ENCODE measurements around the gene GIMAP8. TPM values are rescaled to one million over a fixed set of nuclear protein-coding genes. Genes with fewer than 3 reads are reported as not detected.
"Not testable (repeated sequence)": the region's sequence is repeated elsewhere in the genome, so short reads cannot be mapped to it uniquely, and the experiment has no call there.

Gene GIMAP8
- total and polyA plus RNA-seq, 2 donors: 14.3 to 15.2 TPM

DNA sequence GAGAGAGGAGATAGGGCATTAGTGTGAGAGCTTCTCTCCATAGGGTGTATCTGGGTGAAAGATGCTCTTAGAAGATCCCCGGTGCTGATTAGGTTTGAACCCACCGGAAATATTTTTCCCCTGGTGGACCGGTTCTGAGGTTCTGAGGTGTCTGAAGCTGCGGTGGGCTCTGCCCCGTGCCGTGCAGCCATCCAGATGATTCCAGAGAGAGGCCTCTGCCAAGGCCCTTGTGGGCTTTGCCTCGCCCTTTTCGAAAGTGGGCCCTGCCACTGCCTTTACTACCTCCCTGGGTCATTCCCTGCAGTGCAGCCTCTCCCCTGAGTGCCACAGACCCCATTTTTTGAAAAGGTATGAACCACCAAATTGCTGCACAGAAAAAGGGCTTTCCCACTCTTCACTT lies 2.8 kb downstream of the GIMAP8 start:
- Histone ChIP-seq H3K4me1 (ENCODE audit: insufficient read depth) (no peaks in the 10 kb centered on the region), H3K27ac (ENCODE audit: low read depth) (no peak overlapping the region), H3K36me3 (ENCODE audit: insufficient read depth) (no peaks in the 10 kb centered on the region), H3K4me3 (ENCODE audit: low read depth, low read length) (peak overlapping the region; percentile 23)
- no peak for DNase-seq (ENCODE audit: extremely low spot score)
- WGBS: 85% methylated on average over 8 of the region's 8 CpGs

DNA sequence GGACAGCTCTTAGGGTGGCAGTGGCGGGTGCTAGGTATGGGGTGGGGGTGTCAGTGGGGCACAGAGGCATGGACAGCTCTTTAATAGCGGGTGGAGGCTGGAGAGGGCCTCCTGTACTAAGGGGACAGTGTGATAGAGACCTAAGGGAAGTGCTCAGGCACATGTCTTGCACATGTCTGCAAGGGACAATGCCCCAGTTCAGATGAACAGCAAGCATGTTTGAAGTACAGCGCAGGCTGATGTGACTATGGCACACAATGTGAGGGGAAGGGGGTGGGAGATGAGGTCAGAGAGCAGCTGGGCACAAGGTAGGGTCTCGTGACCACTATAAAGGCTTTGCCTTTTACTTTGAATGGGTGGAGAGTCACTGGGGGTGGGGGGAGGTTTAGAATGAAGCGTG lies 3.5 kb downstream of the GIMAP8 start:
- H3K4me3 ChIP-seq (ENCODE audit: low read depth, low read length): no peak overlapping the region
- 88% methylated on average over 5 of the region's 5 CpGs for WGBS
- H3K36me3 ChIP-seq (ENCODE audit: insufficient read depth): no peaks in the 10 kb centered on the region
- DNase-seq (ENCODE audit: extremely low spot score): no peak
- no peak overlapping the region for H3K27ac ChIP-seq (ENCODE audit: low read depth)
- H3K4me1 ChIP-seq (ENCODE audit: insufficient read depth): no peaks in the 10 kb centered on the region

DNA sequence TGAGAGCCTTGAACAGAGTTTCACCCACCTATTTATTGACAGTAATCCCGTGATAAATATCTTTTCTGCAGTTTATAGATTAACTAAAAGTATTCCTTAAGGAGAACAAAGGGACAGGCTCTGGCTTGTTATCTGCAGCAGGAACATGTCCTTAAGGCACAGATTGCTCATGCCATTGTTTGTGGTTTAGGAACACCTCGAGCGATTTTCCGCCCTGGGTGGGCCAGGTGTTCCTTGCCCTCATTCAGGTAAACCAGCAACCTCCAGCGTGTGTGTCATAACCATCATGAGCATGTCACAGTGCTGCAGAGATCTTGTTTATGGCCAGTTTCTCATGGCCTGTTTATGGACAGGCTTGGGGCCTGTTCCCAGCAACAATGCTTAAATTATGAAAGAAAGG lies 6.6 kb downstream of the GIMAP8 start:
- H3K36me3 ChIP-seq (ENCODE audit: insufficient read depth); H3K4me3 ChIP-seq (ENCODE audit: low read depth, low read length); H3K4me1 ChIP-seq (ENCODE audit: insufficient read depth); DNase-seq (ENCODE audit: extremely low spot score); H3K27ac ChIP-seq (ENCODE audit: low read depth): not testable (repeated sequence)
- 85% methylated on average over 5 of the region's 5 CpGs for WGBS

DNA sequence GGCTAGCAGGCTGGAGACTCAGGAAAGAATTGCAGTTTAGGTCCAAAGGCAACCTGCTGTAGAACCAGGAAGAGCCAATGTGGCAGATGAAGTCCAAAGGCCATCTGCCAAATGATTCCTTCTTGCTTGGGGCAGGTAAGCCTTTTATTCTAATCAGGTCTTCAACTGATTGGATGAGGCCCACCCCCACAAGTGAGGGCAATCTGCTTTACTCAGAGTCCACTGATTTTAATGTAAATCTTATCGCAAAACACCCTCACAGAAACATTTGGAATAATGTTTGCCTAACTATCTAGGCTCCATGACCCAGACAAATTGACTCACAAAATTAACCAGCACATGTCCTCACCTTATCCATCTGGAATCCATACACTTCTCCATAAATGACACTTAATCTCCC lies 7.8 kb downstream of the GIMAP8 start:
- Histone ChIP-seq H3K4me1 (ENCODE audit: insufficient read depth) (no peaks in the 10 kb centered on the region), H3K4me3 (ENCODE audit: low read depth, low read length) (no peak overlapping the region), H3K27ac (ENCODE audit: low read depth) (no peak overlapping the region), H3K36me3 (ENCODE audit: insufficient read depth) (no peaks in the 10 kb centered on the region)
- no peak for DNase-seq (ENCODE audit: extremely low spot score)
- WGBS: 77% methylated on average over 1 of the region's 1 CpG

DNA sequence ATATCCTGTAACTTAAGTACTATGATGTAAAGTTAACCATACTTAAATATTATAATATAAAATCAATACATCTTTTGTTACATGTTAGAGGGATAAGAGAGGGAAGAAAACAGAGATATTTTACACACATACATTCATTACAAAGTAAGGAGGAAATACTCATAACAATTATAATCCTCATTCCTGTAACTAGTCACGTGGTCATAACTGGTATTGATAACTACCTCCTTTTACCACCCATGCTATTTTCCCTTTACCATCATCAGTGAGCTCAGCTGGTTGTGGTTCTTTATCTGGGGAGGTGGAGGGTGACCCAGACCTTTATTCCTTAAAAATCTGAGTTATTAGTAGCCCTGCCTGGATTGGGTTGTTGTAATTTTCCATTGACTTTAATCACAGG lies 8.3 kb downstream of the GIMAP8 start:
- no peak for DNase-seq (ENCODE audit: extremely low spot score)
- WGBS: 70% methylated on average over 1 of the region's 1 CpG
- H3K27ac ChIP-seq (ENCODE audit: low read depth): no peak overlapping the region

DNA sequence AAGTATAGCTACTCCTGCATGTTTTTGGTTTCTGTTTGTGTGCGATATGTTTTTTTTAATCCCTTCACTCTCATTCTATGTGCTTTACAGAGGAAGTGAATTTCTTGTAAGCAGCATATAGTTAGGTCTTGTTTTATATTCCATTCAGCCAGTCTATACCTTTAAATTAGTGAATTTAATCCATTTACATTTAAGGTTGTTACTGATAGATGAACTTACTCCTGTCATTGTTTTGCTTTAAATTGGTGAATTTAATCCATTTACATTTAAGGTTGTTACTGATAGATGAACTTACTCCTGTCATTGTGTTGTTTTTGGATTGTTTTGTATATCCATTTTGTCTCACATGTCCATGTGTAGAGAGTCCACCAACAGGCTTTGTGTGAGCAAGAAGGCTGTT lies 11.1 kb downstream of the GIMAP8 start:
- no peak for DNase-seq (ENCODE audit: extremely low spot score)
- Histone ChIP-seq H3K27ac (ENCODE audit: low read depth) (no peak overlapping the region), H3K4me1 (ENCODE audit: insufficient read depth) (no peaks in the 10 kb centered on the region), H3K36me3 (ENCODE audit: insufficient read depth) (no peaks in the 10 kb centered on the region), H3K4me3 (ENCODE audit: low read depth, low read length) (no peak overlapping the region)
- 91% methylated on average over 1 of the region's 1 CpG for WGBS

More for the DNA sequence above, 8.3 kb downstream of the GIMAP8 start:
- Histone ChIP-seq H3K36me3 (ENCODE audit: insufficient read depth) (no peaks in the 10 kb centered on the region), H3K4me1 (ENCODE audit: insufficient read depth) (no peaks in the 10 kb centered on the region), H3K4me3 (ENCODE audit: low read depth, low read length) (no peak overlapping the region)

DNA sequence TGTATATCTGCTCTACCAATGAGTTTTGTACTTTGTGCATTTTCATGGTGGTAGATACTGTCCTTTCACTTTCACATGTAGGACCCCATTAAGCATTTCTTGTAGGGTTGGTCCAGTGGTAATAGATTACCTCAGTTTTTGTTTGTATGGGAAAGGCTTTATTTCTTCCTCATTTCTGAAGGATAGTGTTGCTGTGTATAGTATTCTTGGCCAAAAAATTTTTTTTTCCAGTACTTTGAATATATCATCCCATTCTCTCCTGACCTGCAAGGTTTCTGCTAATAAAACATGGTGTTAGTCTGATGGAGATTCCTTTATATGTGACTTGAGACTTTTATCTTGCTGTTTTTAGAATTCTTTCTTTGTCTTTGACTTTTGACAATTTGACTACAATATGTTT lies 12.0 kb downstream of the GIMAP8 start:
- no peaks in the 10 kb centered on the region for H3K4me1 ChIP-seq (ENCODE audit: insufficient read depth)
- no peaks in the 10 kb centered on the region for H3K36me3 ChIP-seq (ENCODE audit: insufficient read depth)
- no peak for DNase-seq (ENCODE audit: extremely low spot score)
- no peak overlapping the region for H3K27ac ChIP-seq (ENCODE audit: low read depth)
- H3K4me3 ChIP-seq (ENCODE audit: low read depth, low read length): no peak overlapping the region

DNA sequence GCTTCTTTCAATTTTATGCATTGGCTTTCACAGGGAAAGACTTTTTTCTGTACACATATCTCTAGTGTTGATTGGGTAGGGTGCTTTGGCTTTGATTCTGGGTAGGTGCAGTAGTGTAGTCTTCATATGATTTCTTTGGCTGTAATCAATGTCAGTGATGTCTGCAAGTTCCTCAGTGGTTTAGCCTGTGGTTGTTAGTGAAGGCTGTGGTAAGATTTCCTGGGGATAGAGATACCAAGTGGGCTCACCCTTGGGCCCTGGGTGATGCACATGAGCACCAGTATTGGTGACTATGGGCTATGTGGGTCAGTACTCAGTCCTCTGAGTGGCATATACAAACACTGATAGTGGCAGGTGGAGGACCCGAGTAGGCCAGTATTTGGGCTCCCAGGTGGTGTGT lies 13.0 kb downstream of the GIMAP8 start:
- no peak overlapping the region for H3K4me3 ChIP-seq (ENCODE audit: low read depth, low read length)
- H3K27ac ChIP-seq (ENCODE audit: low read depth): no peak overlapping the region
- 90% methylated on average over 1 of the region's 1 CpG for WGBS
- H3K4me1 ChIP-seq (ENCODE audit: insufficient read depth): no peaks in the 10 kb centered on the region
- DNase-seq (ENCODE audit: extremely low spot score): no peak
- no peaks in the 10 kb centered on the region for H3K36me3 ChIP-seq (ENCODE audit: insufficient read depth)

DNA sequence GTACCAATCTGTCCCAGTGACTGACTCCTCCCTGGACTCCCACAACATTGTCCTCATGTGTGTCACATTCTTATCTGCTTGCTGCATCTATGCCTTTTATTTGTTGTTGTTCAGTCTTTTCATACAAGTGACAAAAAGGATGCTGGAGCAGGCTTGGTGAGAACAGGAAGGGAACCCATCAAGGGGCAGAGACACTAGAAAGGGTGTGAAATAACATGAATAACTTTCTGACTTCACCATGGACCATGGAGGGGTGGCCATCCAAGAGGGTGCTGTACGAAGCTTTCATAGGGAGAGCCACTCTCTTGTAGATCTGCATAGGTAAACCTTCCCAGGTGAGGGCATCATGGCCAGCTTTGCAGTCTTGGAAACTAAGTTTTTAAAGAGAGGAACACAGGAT lies 14.5 kb downstream of the GIMAP8 start:
- Histone ChIP-seq H3K36me3 (ENCODE audit: insufficient read depth) (no peaks in the 10 kb centered on the region), H3K27ac (ENCODE audit: low read depth) (no peak overlapping the region), H3K4me3 (ENCODE audit: low read depth, low read length) (no peak overlapping the region), H3K4me1 (ENCODE audit: insufficient read depth) (no peaks in the 10 kb centered on the region)
- no peak for DNase-seq (ENCODE audit: extremely low spot score)
- WGBS: 85% methylated on average over 1 of the region's 1 CpG

DNA sequence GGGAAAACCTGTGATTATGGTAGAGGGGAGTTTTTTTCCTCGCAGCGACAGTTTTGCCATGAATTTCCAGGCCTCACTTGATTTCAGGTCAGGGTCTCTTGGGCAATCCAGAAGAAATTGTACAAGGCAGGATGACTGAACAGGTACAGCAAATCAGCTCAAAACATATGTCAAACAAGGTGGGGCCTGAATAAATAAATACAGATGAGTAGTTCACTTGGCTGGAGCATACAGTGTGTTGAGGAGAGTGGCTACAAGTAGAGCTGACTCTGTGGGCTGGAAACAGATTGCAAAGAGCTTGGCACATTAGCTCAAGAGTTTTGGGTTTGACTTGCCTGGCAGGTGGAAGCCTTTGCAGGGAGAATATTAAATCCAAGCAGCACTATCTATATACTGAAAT lies 15.0 kb downstream of the GIMAP8 start:
- 99% methylated on average over 2 of the region's 2 CpGs for WGBS
- Histone ChIP-seq H3K36me3 (ENCODE audit: insufficient read depth) (no peaks in the 10 kb centered on the region), H3K27ac (ENCODE audit: low read depth) (no peak overlapping the region), H3K4me1 (ENCODE audit: insufficient read depth) (no peaks in the 10 kb centered on the region), H3K4me3 (ENCODE audit: low read depth, low read length) (no peak overlapping the region)
- no peak for DNase-seq (ENCODE audit: extremely low spot score)

DNA sequence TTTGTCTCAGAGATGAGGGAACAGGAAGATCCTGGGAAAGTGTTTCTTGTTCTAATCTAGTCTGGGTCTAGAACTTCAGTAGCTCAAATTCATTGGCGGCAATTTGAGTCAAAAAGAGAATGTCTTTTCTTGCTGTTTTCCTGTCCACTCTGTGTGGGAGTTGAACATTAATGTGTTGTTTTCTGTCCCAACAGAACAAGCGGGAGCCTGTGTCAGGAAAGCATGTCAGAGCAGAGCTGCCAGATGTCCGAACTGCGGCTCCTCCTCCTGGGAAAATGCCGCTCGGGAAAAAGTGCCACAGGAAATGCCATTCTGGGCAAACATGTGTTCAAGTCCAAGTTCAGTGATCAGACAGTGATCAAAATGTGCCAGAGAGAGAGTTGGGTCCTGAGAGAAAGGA lies 16.0 kb downstream of the GIMAP8 start:
- H3K36me3 ChIP-seq (ENCODE audit: insufficient read depth): no peaks in the 10 kb centered on the region
- H3K4me1 ChIP-seq (ENCODE audit: insufficient read depth): no peaks in the 10 kb centered on the region
- DNase-seq (ENCODE audit: extremely low spot score): no peak
- WGBS: 62% methylated on average over 6 of the region's 6 CpGs
- no peak overlapping the region for H3K27ac ChIP-seq (ENCODE audit: low read depth)
- H3K4me3 ChIP-seq (ENCODE audit: low read depth, low read length): no peak overlapping the region

DNA sequence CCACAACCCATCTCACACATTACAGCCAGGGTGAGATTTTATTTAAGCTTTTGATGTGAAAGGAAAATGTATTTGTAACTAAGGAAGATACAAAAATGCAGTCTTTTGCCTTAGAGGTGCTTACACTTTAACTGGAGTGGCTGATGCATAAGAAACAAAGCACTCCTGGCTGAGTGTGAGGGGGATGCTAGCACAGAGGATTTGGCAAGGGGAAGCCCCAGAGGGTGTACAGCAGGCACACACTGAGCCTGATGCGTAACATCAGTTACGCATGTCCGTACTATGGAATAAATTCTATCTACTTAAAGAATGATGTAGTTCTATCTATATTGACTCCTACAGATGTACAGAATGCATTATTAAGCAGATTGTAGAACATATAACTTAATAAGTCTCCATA lies 17.8 kb downstream of the GIMAP8 start:
- WGBS: 92% methylated on average over 3 of the region's 3 CpGs
- Histone ChIP-seq H3K4me3 (ENCODE audit: low read depth, low read length) (no peak overlapping the region), H3K36me3 (ENCODE audit: insufficient read depth) (no peaks in the 10 kb centered on the region), H3K4me1 (ENCODE audit: insufficient read depth) (no peaks in the 10 kb centered on the region), H3K27ac (ENCODE audit: low read depth) (no peak overlapping the region)
- no peak for DNase-seq (ENCODE audit: extremely low spot score)

DNA sequence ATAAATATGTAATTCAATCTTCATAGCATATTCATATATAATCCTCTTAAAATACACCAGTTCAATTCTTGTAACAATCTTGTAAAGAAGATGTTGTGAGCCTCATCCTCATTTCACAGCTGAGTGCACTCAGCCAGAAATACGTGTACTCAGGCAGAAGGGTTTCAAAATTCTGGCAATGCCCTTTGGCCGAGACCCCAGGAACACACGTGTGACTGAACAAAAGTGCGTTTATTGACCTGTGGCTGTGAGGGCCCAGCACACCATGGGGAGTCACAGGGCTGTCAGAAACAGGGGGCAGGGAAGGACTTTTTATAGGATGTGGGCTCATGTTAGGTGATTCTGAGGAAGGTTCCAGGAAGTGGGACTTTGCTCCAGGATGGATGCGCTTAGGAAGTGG lies 21.5 kb downstream of the GIMAP8 start:
- WGBS: 62% methylated on average over 5 of the region's 5 CpGs

DNA sequence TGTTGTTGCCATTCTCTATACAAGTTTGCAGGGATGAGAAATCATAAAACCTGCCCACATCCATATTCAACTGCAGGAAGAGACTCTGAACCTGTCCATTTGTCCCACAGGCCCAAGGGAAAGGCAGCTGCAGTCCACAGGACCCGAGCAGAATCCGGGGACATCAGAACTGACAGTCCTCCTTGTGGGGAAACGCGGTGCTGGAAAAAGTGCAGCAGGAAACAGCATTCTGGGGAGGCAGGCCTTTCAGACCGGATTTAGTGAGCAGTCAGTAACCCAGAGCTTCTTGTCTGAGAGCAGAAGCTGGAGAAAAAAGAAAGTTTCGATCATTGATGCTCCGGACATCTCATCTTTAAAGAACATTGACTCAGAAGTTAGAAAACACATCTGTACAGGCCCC lies 23.5 kb downstream of the GIMAP8 start:
- Histone ChIP-seq H3K4me3 (ENCODE audit: low read depth, low read length) (no peak overlapping the region), H3K36me3 (ENCODE audit: insufficient read depth) (no peaks in the 10 kb centered on the region), H3K27ac (ENCODE audit: low read depth) (no peak overlapping the region), H3K4me1 (ENCODE audit: insufficient read depth) (no peaks in the 10 kb centered on the region)
- DNase-seq (ENCODE audit: extremely low spot score): no peak
- WGBS: 82% methylated on average over 7 of the region's 7 CpGs

More for the DNA sequence above, 21.5 kb downstream of the GIMAP8 start:
- Histone ChIP-seq H3K4me3 (ENCODE audit: low read depth, low read length) (no peak overlapping the region), H3K27ac (ENCODE audit: low read depth) (no peak overlapping the region), H3K36me3 (ENCODE audit: insufficient read depth) (no peaks in the 10 kb centered on the region), H3K4me1 (ENCODE audit: insufficient read depth) (no peaks in the 10 kb centered on the region)
- no peak for DNase-seq (ENCODE audit: extremely low spot score)

DNA sequence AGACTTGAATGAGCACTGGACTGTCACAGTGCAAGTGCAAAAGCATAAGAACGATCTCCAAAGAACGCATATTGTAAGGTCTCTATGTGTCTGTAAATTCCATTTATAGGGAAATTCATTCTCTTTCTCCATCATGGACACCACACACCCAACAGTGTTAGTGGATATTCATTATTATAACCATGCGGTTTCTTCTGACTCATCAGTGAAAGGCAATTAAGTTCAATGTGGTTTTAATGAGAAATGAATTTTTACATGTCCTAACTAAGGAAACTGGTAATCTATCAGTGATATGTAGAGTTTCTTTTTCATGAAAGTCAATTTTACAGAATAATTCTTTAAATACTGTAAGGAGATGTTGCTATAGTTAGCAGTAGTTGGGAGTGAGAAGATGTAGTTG lies 25.9 kb downstream of the GIMAP8 start:
- Histone ChIP-seq H3K27ac (ENCODE audit: low read depth) (no peak overlapping the region), H3K4me3 (ENCODE audit: low read depth, low read length) (no peak overlapping the region), H3K36me3 (ENCODE audit: insufficient read depth) (no peaks in the 10 kb centered on the region), H3K4me1 (ENCODE audit: insufficient read depth) (no peaks in the 10 kb centered on the region)
- no peak for DNase-seq (ENCODE audit: extremely low spot score)
- 92% methylated on average over 3 of the region's 3 CpGs for WGBS
